ENCODE data around the gene MCF2L.

The MCF2L gene

DNA sequence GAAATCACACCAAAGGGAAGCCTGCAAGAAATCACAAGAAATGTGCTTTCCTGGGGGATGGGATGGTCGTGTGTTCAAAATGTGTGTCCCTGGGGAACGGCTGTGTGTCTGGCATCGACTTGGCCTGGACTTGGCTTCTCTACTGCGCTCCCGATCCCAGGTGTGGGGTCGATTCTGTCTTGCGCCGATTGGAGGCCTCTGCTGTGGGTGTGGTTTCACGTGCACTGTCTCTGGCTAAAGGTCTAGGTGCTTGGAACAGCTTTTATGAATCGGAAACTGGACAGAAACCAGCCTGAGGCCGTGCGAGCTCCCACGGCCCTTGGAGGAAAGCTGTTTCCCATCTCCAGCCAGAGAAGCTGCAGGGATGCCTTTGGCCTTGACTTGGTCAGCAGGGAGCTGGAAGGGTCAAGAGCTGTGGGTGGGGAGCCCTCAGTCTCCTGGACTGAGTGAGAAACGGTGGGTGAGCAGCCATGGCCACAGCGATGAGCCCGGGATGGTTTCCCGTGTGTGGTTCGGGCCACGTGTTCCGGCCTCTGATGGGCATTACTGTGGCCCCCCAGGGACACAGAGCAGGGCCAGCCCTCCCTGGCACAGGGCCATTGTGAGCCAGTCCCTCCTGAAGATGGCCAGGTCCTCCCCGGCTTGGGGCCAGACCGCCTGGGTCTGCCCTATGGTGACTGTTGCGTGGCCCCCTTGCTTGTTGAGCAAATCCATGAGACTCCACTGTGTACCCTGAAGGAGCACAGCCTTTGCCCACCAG lies 29.7 kb downstream of the MCF2L start:
- no peak for DNase-seq (ENCODE audit: low read depth)

DNA sequence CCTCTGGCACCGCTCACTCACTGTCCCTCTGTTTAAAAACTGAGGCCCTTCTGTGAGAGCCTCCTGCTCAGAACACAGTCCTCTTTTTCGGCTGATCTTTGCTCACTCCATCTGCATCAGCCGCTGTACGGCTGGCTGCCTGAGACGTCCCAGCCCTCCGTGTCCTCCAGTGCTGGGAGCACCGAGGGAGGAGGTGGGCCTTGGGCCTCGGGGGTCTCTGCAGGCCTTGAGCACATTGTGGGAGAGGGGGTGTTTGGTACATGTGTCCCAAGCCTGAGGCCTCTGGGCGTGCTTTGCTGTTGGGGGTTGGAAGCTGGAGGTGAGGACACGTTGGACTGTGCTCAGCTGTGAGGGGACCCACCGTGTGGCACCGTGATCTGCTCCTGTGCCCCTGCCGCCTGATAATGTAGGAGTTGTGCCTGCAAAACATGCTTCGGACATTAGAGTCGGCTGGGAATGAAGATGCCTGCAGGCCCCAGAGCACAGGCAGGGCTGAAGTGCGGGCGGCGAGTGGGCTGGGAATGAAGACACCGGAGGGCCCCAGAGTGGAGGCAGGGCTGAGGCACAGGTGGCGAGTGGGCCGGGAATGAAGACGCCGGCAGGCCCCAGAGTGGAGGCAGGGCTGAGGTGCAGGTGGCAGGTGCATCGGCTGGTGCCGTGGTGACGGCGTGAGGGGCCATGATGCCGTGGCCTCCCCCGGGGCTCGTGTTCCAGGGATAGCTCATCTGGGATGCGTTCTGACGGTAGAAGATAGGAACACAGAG lies 30.6 kb downstream of the MCF2L start:
- no peak for DNase-seq (ENCODE audit: low read depth)

DNA sequence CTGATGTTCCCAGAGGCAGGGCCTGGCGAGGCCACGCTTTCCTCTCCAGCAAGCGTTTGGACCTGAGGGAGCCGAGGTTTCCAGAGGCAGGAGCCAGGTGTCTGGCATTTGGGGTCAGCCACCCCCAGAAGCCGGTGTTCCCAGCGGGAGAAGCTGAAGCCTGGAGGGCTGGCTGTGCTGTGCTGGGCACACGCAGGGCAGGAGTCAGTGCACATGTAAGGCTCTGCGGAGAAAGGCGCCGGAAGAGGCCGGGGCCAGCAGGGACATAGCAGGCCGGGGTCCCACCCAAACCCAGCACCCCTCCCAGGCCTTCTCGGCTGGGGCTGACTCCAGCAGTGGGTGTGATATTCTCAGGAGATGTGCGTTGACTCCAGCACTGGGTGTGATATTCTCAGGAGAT lies 31.6 kb downstream of the MCF2L start:
- DNase-seq (ENCODE audit: low read depth) = no peak

DNA sequence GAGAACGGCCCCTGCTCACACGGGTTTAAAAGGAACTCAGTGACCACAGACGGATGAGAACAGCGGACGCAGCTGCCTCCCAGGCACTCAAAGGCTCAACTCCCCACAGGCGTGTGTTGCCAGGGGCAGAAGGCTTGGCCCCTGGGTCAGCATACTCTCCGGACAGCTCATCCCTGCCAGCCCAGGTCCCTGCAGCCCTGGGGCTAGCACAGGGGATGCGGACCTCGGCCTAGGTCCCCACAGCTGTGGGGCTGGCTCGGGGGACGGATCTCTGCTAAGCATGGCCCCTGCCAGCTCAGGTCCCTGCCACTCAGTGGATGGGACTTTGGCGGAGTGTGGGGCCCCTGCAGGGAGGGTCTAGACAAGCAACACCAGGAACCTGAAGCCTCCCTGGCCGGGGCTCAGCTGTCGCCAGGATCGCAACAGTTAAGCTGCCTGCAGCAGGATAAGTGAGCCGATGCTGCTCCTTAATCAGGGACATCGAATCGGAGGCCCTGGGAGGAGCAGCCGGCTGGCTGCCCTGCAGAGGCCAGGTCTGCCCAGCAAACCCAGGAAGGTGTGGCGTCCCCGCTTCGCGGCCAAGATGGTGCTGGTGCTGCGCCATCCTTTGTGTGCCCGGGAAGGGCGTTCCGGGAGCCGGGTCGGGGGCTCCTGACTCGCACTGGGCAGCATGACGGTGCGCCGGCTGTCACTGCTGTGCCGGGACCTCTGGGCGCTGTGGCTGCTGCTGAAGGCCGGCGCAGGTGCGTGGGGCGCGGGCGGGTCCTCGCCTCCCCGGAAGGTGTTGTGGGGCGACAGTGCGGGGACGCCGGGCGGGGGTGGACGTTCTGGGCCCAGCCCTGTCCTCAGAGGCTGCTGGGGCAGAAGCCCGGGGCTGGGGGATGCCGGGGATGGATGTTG lies 32.5 kb downstream of the MCF2L start:
- no peak for DNase-seq (ENCODE audit: low read depth)

DNA sequence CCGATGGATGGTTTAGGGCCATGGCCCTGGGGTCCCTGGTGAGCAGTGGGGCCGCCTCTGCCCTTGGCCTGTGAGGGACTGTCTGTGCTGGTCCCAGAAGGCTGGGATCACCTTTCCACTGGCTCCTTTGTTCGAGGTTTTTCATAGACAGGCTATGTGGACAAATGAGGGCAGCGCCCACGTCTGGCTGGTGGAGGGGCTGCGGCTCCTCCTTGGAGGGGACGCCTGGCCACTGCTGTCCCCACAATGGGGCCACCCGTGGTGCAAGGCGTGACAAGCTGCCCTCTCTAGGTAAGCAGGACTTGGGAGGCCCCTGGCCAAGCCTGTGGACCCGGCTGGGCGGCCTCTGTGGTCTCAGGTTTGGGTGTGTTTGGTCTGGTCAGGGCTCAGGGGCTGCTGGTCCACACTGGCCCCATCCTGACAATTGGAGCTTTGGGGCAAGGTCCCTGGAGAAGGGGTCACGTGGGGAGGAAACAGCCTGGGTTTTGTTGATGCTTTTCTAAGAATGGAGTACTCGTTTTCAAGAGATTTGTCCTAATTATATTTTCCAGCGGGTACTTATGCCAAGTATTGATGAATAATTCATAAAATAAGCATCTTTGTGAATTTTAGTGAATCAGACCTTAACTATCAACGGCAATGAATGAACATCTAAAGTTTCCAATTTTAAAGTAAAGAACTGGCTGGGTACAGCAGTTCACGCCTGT lies 33.3 kb downstream of the MCF2L start:
- DNase-seq (ENCODE audit: low read depth) = no peak

DNA sequence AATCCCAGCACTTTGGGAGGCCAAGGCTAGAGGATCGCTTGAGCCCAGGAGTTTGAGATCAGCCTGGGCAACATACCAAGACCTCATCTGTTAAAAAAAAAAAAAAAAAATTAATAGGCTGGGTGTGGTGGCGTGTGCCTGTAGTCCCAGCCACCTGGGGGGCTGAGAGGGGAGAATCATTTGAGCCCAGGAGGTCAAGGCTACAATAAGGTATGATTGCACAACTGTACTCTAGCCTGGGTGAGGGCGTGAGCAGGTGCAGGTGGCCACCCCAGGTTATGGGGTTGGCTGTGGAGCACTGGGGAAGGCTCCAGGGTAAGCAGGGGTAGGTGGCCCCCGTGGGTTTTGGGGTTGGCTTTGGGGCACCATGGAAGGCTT lies 33.9 kb downstream of the MCF2L start:
- DNase-seq (ENCODE audit: low read depth) = no peak

DNA sequence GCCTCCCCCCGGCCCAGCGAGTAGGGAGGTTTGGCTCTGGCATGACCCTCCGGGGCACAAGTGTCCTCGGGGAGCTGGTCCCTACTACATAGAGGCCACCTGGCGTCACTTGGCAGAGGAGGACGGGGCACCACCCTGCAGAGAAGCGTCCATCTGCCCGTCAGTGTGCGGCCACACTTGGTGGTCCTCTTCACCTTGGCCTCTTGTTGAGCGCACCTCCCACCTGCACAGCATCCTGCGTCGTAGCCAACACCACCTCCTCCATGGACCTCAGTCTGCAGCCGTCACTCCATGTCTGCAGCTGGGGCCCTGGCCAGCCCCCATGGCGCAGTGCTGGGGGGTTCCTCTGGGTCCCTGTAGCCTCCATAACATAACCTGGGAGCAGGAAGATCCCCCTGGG lies 35.1 kb downstream of the MCF2L start:
- no peak for DNase-seq (ENCODE audit: low read depth)

DNA sequence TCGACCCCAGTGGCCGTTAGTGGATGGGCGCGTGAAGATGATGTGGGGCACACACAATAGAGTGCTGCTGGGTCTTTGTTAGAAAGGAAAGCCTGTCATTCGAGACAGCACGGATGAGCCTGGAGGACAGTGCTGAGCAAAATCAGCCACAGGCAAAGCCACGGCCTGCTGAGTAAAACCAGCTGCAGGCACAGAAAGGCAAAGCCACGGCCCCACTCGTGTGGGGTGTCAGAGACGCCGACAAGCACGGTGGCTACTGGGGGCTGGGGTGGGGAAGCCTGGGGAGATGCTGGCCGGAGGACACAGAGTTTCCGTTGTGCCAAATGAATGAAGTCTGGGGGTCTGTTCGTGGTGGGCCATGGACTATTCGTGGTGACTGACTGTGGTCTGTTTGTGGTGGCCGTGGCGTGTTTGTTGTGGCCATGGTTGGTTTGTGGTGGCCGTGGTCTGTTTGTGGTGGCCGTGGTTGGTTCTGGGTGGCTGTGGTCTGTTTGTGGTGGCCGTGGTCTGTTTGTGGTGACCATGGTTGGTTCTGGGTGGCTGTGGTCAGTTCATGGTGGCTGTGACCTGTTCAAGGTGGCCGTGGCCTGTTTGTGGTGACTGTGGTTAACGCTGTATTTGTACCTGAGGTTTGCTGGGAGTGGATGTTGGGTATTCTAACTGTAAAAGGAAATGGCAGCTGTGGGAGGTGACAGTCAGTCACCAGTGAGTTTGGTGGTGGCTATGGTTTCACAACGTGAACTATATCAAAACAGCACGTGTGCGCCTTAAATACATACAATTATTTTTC lies 36.3 kb downstream of the MCF2L start:
- no peak for DNase-seq (ENCODE audit: low read depth)

DNA sequence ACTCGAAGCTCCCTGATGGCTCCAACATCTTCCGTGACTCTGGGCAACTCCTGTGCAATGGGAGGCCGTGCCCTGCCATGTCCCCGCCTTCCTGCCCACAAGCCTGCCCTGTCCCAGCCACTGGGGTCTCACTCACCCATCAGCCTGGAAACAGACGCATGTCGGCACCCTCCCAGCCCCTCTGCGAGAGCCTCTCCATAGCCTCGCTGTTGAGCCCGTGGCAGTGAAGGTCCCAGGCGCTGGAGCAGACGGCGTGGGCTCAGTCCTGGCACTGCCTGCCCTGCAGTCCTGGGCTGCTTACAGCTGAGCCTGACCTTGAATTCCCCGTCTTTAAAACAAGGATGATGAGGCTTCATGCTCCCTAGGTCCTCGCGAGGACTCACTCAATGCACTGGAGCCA lies 37.0 kb downstream of the MCF2L start:
- no peak for DNase-seq (ENCODE audit: low read depth)

DNA sequence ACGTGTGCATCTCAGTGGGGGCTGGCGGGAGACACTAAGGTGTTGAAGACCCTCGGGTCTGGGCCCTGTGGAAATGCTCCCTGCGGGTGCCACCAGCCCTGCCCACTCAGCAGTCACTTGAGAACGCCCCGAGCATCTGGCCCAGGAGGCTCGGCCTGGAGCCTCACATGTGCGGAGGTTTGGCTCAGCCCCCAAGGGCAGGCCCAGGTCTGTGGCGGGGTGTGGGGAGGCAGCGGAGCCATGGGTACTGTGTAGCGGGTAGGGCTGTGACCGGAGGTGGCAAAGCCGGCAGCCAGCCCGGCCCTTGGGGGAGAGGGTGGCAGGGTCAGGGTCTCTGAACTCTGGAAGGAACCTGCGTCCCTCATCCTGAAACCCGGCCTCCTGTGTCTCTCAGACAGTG lies 37.6 kb downstream of the MCF2L start:
- no peak for DNase-seq (ENCODE audit: low read depth)

DNA sequence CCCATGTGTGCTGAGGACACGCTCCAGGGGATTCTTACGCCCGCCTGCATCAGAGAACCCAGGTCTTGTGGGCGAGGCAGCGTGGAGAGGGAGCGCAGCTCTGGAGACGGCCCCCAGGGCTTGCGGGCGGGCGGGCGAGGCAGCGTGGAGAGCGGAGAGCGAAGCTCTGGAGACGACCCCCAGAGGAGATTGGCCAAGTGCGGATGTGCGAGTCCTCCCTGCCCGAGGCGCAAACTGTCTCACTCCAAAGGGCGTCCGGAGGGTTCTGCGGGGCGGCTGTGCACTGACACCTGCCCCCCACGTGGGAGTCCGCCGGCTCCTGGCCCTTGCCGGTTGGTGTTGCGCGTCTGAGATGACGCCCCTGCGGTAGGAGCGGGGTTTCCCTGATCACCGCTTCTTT lies 39.8 kb downstream of the MCF2L start:
- DNase-seq (ENCODE audit: low read depth) = no peak

DNA sequence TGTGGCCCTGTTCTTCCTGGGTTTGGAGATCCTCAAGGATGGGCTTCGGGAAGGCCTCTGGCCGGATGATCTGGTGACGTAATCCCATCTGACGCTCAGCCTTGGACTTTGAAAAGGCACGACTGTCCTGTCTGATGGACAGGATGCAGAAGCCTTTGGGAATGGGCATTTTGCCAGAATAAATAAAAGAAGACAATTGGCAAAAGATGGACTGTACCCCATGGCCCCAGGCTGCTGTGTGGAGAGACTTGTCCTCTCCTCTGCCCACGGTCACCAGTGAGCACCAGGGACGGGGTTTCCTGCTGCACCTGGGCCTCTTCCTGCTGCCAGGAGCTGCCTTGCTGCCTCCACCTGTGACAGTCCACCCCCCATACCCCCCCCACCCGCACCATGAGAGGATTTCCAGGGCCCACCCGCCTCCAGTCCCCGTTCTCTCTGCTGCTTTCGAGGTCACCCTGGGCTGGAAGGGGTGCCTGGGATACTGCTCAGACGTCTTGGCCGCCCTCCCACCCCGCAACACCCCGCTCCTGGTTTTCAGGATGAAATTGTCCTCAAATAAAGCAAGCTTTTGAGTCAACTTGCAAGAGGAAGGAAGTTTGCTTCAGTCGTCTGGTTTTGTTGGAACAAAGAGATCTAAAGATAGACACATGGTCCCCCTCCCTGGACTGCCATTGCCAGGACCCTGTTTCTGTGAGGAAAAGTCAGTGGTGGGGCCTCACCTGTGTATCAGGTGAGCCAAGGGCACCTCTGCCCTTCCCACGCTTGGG lies 40.9 kb downstream of the MCF2L start:
- no peak for DNase-seq (ENCODE audit: low read depth)

DNA sequence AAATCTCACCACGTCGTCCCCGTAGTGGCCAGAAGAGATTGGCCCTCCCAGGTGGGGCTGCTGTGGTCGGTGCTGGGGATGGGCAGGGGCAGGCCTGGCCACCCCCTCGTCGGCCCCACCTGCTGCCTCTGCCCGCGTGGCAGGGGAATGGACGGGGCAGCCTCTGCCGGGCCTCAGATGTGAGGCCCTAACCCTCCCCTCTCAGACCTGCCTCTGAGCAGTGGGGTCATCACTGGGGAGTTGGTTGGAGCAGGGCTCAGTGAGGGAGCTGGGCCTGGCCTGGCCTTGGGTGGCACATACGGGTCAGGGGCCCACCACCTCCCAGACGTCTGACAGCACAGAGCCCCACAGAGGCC lies 41.5 kb downstream of the MCF2L start:
- no peak for DNase-seq (ENCODE audit: low read depth)

DNA sequence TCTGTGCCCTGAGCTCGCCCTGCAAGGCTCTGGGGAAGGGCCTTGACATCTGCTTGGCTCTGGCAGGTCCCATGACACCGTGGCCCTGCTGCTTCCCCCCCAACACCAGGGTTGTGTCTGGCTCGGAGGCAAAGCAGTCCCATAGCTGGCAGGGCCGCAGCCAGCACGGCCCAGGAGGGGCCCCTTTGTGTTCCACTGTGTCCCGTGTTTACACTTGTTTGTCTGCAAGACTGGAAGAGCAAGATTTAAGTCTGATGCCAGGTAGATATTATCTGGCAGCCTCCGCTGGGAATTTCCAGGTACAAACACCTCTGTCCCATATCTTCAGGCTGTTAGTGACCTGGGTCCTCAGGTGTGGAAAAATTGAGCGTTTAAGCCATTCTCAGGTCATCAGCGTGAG lies 44.3 kb downstream of the MCF2L start:
- DNase-seq (ENCODE audit: low read depth) = no peak

DNA sequence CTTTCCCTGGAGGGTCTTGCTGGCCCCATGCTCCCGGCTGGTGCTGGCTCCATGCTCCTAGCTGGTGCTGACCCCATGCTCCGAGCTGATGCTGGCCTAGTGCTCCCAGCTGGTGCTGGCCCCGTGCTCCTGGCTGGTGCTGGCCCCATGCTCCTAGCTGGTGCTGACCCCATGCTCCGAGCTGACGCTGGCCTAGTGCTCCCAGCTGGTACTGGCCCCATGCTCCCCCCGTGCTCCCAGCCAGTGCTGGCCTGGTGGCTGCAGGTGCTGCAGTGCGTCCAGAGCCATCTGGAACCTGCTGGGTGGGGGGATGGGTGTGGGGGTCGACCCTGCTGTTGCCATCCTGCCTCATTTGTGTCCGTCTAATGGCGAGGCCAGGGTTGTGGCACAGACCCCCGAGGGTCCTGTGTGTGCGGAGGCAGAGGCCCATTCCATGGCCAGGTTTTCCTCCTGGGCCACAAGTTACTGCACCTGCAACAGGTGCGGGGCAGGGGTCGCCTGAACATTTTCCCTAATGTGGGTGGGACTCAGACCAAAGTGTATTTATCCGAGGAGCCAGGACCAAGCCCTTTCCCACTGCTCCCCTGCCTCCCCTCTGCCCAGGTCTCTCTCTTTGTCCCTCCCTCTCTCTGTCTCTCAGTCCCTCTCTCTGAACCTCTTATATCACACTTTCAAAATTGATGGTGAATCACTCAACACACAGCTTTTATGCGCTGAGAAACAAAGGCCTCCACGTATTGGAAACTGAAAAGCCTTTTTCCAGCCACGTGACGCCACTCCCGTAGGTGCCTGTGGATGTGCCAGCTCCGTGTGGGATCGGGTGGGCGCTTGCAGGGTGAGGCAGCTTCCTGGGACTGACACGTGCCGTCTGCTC lies 45.1 kb downstream of the MCF2L start:
- DNase-seq (ENCODE audit: low read depth) = no peak

DNA sequence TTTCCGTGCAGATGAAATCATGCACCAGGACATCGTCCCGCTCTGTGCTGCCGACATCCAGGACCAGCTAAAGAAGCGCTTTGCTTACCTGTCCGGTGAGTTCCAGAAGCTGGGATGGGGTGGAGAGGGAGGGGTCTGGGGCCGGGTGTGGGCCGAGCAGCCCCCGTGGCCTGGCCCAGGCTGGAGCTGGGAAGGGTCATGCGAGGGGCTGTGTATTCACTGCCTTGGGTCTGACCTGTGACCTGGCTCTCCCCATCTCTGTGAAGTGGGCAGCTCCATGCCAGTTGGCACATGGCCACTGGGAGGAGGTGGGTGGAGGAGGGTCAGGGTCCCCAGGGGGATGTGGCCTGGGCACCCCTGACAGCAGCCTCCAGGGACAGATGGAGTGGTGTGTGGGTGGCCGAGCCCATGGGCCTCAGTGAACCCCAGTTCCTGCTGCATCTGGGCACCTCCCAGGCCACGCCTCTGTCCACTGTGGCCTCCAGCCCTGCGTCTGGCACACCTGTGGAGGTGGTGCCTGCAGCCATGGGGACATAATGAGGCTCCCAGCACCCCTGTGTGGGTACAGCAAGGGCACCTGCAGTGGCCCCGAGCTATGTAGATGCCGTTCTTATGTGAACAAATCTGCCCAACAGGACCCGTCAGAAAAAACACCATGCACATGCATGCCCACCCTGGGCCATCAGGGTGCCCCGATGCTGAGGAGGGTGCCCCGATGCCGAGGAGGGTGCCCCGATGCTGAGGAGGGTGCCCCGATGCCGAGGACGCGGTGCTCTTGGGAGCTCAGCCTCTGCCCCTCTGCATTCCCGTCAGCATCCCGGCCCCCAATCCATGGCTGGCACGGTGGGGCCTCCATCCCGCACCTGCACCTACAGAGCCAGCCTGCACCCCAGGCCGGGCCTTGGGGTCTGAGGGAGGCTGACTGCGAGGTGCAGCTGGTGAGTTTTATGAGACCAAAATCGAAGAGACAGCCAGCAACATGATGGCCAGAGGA lies 46.0 kb downstream of the MCF2L start:
- no peak for DNase-seq (ENCODE audit: low read depth)

DNA sequence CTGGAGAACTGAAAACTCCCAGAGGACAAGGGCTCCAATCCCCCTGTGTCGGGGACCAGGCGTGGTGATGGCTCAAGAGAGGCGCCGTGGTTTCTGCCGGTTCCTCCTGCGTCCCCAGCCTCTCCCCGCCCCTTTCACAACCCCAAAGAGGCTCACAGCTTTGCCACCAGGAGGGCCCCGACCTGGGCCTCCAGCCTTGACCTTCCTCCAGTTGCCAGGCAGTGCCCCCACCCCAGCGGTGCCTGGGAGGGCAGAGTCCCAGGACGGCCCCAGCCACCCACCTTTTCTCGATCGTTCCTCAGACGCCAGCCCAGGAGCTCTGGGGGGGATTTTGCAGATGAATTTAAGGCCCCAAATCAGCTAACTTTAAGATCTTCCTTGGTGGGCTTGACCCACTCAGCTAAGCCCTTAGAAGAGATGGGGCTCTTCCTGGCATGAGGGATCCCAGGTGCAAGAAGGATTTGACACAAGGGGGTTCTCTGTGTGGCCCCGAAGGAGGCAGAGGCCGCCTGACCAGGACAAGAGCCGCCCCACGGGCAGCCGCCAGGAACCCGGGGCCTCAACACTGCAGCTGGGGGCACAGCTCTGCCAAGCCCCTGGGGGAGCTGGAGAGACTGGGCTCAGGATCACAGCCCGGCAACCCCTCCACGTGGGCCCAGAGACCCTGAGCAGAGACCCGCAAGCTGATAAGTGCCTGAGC lies 47.0 kb downstream of the MCF2L start:
- DNase-seq (ENCODE audit: low read depth) = no peak

All from HS-27A (cell line).